Astrocyte of the cerebellum (primary cell): ENCODE data around the gene TIGAR.

Experiments used
- DNase-seq: peaks from one replicate; pipeline ENCODE4 v3.0.0-alpha.2; 2011; ENCODE audit warnings: low read depth
- H3K4me3 ChIP-seq: 2 replicates; pipeline ENCODE4 v1.5.1; 2011; ENCODE audit warnings: mild to moderate bottlenecking, low read depth, low read length, moderate library complexity
- CTCF ChIP-seq: IDR thresholded peaks from 2 replicates; pipeline ENCODE4 v1.5.1; 2012; ENCODE audit warnings: low read length, low read depth, moderate library complexity, mild to moderate bottlenecking; ENCODE audit errors: missing control alignments
- in situ Hi-C: cut with HindIII; loops from 2 replicates; pipeline ENCODE4 v1.10.0; 2017; ENCODE audit warnings: low sequenced_read_pairs

The TIGAR gene

GRCh38 chr12:4283512-4284255 lies 37.3 kb upstream of the TIGAR start:
- no peak for TF ChIP-seq CTCF
- H3K4me3 ChIP-seq: no peak overlapping the region
- no peak for DNase-seq
- in situ Hi-C loops: no loop called here

- H3K4me3 ChIP-seq: no peak overlapping the region
- in situ Hi-C loops: no loop called here
- DNase-seq: no peak
- no peak for TF ChIP-seq CTCF
Observed at GRCh38 chr12:4284306-4284705, 36.7 kb upstream of the TIGAR start.

GRCh38 chr12:4285070-4285469 lies 35.9 kb upstream of the TIGAR start:
- no peak for TF ChIP-seq CTCF
- in situ Hi-C loops: no loop called here
- H3K4me3 ChIP-seq: no peak overlapping the region
- DNase-seq: no peak

- no peak for DNase-seq
- H3K4me3 ChIP-seq: no peak overlapping the region
- in situ Hi-C loops: no loop called here
- no peak for TF ChIP-seq CTCF
Observed at GRCh38 chr12:4286228-4286627, 34.8 kb upstream of the TIGAR start.

GRCh38 chr12:4286771-4287317 lies 34.2 kb upstream of the TIGAR start:
- DNase-seq: no peak

More at GRCh38 chr12:4286771-4287317, 34.2 kb upstream of the TIGAR start:
- H3K4me3 ChIP-seq: no peak overlapping the region
- in situ Hi-C loops: no loop called here
- no peak for TF ChIP-seq CTCF
